MCF 10A (cell line): ENCODE data around the gene ISLR2. TPM values are rescaled to one million over a fixed set of nuclear protein-coding genes. Genes with fewer than 3 reads are reported as not detected.

Experiments
- BruUV-seq: library from RNA; stranded (reverse); fragments of 400-500 nt; replicated peaks from 2 replicates; lab custom pipeline; 2021; lab: Mats Ljungman, UMichigan
- CTCF ChIA-PET: fragments of 300-600 bp; sonication (Branson Sonifier 250); formaldehyde crosslinking; extraction: SDS; loops from one replicate; lab custom pipeline; 2021; ENCODE audit warnings: antibody characterized with exemption, inconsistent platforms; lab: Yijun Ruan, JAX
- POLR2A ChIA-PET: fragments of 300-600, 350-650 bp; sonication (Branson Sonifier 250); formaldehyde crosslinking; extraction: SDS; loops from one replicate; lab custom pipeline; 2020; ENCODE audit warnings: antibody characterized with exemption, inconsistent platforms; lab: Yijun Ruan, JAX
- DNase-seq: peaks from one replicate; pipeline ENCODE4 v3.0.0-alpha.2; 2018; ENCODE audit not compliant: unreplicated experiment
- H3K27ac Mint-ChIP-seq: one replicate; pipeline ENCODE4 v1.8.0; 2022; ENCODE audit warnings: mild to moderate bottlenecking, low read depth, mixed read lengths; ENCODE audit not compliant: unreplicated experiment
- H3K27me3 Mint-ChIP-seq: one replicate; pipeline ENCODE4 v1.8.0; 2022; ENCODE audit warnings: mixed read lengths; ENCODE audit not compliant: insufficient read depth, unreplicated experiment
- H3K36me3 Mint-ChIP-seq: one replicate; pipeline ENCODE4 v1.8.0; 2022; ENCODE audit warnings: mild to moderate bottlenecking, moderate library complexity, mixed read lengths; ENCODE audit not compliant: insufficient read depth, unreplicated experiment
- H3K4me1 Mint-ChIP-seq: one replicate; pipeline ENCODE4 v1.8.0; 2022; ENCODE audit warnings: mixed read lengths; ENCODE audit not compliant: insufficient read depth, unreplicated experiment
- H3K4me3 Mint-ChIP-seq: one replicate; pipeline ENCODE4 v1.8.0; 2022; ENCODE audit warnings: mild to moderate bottlenecking, moderate library complexity, mixed read lengths; ENCODE audit not compliant: unreplicated experiment
- H3K9me3 Mint-ChIP-seq: one replicate; pipeline ENCODE4 v1.8.0; 2022; ENCODE audit warnings: mixed read lengths; ENCODE audit not compliant: unreplicated experiment
- intact Hi-C: fragments of 100-400 bp; cut with micrococcal nuclease; formaldehyde crosslinking; loops from 2 replicates; pipeline ENCODE4 v1.14.1; 2022
- total RNA-seq: library from RNA; stranded (reverse); gene quantifications from 2 replicates; pipeline ENCODE4 v1.2.3, GENCODE V29; 2022
- TF ChIP-seq, protein P1 (sequence below): fragments of 200-600 bp; IDR thresholded peaks from one replicate; pipeline ENCODE4 v1.8.0; 2022; ENCODE audit warnings: antibody characterized with exemption, mild to moderate bottlenecking; ENCODE audit not compliant: unreplicated experiment

ISLR2 gene
- total RNA-seq, 1 experiment from 2014 or later, result not detected

DNA sequence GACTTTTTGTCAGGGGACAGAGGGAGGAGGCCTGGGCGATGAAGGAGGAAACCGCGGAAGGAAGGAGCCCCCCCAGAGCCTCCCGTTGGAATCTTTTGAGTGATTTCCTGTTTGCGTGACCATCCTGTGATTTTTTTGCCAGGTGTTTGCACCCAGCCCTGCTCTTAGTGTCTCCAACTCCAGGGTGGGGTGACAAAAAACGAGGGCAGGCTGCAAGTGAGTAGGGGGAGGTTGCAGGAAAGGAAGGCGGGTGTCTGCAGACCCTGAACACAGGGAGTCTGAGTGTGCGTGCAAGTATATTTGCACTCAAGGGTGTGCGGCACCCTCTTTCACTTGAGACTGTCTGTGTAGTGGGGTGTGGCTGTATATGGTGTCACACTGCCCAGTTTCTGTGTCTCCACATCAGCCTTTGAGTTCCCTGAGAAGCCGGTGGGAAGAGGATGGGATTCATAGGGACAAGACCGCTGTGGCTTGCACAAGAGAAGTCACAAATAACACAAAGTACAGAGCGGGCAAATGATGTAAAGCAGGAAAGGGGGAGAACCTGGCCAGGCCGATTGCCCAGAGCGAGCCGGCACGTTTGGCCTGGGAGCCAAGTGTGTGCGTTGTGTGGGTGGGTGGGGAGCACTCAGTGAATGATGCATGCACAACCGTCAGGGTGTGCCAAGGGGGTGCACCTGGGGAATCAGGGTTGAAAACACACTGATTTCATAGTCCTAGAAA lies 6.6 kb downstream of the ISLR2 start:
- CTCF ChIA-PET, result no interaction called here
- H3K9me3 Mint-ChIP-seq, result no peaks in the 10 kb centered on the region
- no peaks in the 10 kb centered on the region for H3K36me3 Mint-ChIP-seq
- intact Hi-C loops, result no loop called here
- no peak overlapping the region for H3K27ac Mint-ChIP-seq
- no peaks in the 10 kb centered on the region for H3K4me1 Mint-ChIP-seq
- DNase-seq, result no peak
- peaks cover 26% of the 10 kb centered on the region for H3K27me3 Mint-ChIP-seq
- TF ChIP-seq, protein P1, sequence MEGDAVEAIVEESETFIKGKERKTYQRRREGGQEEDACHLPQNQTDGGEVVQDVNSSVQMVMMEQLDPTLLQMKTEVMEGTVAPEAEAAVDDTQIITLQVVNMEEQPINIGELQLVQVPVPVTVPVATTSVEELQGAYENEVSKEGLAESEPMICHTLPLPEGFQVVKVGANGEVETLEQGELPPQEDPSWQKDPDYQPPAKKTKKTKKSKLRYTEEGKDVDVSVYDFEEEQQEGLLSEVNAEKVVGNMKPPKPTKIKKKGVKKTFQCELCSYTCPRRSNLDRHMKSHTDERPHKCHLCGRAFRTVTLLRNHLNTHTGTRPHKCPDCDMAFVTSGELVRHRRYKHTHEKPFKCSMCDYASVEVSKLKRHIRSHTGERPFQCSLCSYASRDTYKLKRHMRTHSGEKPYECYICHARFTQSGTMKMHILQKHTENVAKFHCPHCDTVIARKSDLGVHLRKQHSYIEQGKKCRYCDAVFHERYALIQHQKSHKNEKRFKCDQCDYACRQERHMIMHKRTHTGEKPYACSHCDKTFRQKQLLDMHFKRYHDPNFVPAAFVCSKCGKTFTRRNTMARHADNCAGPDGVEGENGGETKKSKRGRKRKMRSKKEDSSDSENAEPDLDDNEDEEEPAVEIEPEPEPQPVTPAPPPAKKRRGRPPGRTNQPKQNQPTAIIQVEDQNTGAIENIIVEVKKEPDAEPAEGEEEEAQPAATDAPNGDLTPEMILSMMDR, result no peak
- no TSS peak for BruUV-seq
- peak overlapping the region; percentile 27 for H3K4me3 Mint-ChIP-seq
- POLR2A ChIA-PET, result no interaction called here

DNA sequence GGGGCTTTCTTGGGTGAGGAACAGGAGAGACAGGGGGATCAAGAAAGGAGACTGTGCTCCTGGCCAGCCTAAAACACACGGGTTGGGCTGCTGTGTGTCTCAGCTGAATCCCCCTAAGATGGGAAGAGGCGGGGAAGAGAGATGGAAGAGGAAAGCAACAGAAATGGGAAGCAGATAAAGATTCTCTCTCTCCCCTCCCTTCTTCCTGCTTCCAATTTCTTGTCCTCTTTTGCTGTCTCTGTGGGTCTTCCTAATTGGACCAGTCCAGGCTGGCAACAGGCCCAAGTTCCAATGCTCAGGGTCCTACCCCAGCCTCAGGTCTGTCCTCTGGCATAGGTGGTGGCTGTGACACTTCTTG lies 7.1 kb downstream of the ISLR2 start:
- CTCF ChIA-PET, result no interaction called here
- POLR2A ChIA-PET, result no interaction called here
- TF ChIP-seq, protein P1, result no peak
- Mint-ChIP-seq H3K9me3 (no peaks in the 10 kb centered on the region), H3K36me3 (no peaks in the 10 kb centered on the region), H3K27me3 (peaks cover 20% of the 10 kb centered on the region), H3K4me1 (no peaks in the 10 kb centered on the region), H3K4me3 (no peak overlapping the region), H3K27ac (no peak overlapping the region)
- no peak for DNase-seq
- no TSS peak for BruUV-seq
- intact Hi-C loops, result no loop called here

DNA sequence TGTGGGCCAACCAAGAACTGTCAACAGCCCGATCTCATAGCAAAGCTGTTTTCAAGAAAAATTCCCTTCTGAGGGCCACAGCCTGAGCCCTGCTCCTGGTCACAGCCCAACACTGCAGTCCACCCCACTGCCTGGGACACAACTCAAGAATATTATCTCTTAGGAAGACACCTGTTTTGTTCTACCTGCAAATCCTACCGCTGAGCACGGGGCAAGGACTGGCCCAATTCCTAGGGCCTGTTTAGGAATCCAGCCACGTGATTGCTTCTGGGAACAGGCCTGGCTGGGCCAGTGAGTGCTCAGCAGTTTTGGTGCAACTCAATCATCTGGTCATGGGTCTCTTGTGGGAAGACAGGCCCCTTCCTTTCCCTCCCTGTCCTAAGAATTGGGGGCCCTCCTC lies 8.3 kb downstream of the ISLR2 start:
- CTCF ChIA-PET, result no interaction called here
- H3K4me3 Mint-ChIP-seq, result no peak overlapping the region
- H3K27me3 Mint-ChIP-seq, result peaks cover 20% of the 10 kb centered on the region
- DNase-seq, result no peak
- no peak overlapping the region for H3K27ac Mint-ChIP-seq
- H3K4me1 Mint-ChIP-seq, result no peaks in the 10 kb centered on the region
- no TSS peak for BruUV-seq
- no peaks in the 10 kb centered on the region for H3K36me3 Mint-ChIP-seq
- TF ChIP-seq, protein P1, result no peak
- POLR2A ChIA-PET, result interaction anchor here (0.8 kb wide), 1 partner anchor 49 kb away, joined by 3 read pairs; no protein-coding TSS in a partner anchor
- intact Hi-C loops, result no loop called here
- no peaks in the 10 kb centered on the region for H3K9me3 Mint-ChIP-seq

DNA sequence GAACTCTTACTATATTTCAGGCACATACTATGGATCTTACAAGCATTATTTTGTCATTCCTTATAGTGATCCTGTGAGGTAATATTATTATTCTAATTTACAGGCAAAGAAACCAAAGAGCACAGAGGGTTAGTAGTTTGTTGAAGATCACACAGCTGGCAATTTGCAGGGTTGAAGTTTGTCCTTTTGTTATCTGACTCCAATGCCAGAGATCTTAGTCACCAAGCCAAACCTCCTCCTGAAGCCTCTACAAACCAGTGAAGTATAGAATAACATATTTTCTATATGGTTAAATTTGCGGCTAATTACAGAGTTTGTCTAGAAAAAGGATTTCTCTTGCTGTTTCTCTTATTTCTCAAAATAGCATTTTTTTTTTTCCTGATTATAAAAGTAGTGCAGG lies 11.2 kb downstream of the ISLR2 start:
- no peaks in the 10 kb centered on the region for H3K9me3 Mint-ChIP-seq
- peaks cover 20% of the 10 kb centered on the region for H3K27me3 Mint-ChIP-seq
- TF ChIP-seq, protein P1, result no peak

More for the DNA sequence above, 11.2 kb downstream of the ISLR2 start:
- Mint-ChIP-seq H3K4me3 (no peak overlapping the region), H3K36me3 (no peaks in the 10 kb centered on the region), H3K27ac (no peak overlapping the region), H3K4me1 (peaks cover 6% of the 10 kb centered on the region)
- no peak for DNase-seq
- BruUV-seq, result no TSS peak
- POLR2A ChIA-PET, result no interaction called here
- intact Hi-C loops, result no loop called here
- CTCF ChIA-PET, result interaction anchor here (0.9 kb wide), 1 partner anchor 12 kb away, joined by 6 read pairs; no protein-coding TSS in a partner anchor
